HCT116 (cell line): ENCODE results near the gene CLN6.

Experiments used
- CTCF ChIP-seq, 3 experiments: fragments of 200-600 bp in 1 of 3; sonication (generic) in 1 of 3; IDR thresholded peaks in 2 of 3; conservative IDR thresholded peaks in 1 of 3; 2 replicates each; pipeline ENCODE4 v1.5.1; 2012 to 2017; ENCODE audit warnings: low read depth in 2 of 3, low read length in 2 of 3, antibody characterized with exemption in 1 of 3, borderline replicate concordance in 1 of 3, control low read depth in 1 of 3, mild to moderate bottlenecking in 1 of 3, mixed read lengths in 1 of 3, mixed run types in 1 of 3, moderate library complexity in 1 of 3; ENCODE audit not compliant: insufficient read depth in 1 of 3
- EGR1 ChIP-seq: IDR thresholded peaks from 2 replicates; pipeline ENCODE4 v1.6.1; 2012; ENCODE audit warnings: low read depth
- EZH2 ChIP-seq: fragments of 200-600 bp; sonication (generic); IDR thresholded peaks from 2 replicates; pipeline ENCODE4 v1.6.1; 2017; ENCODE audit warnings: antibody characterized with exemption, mixed run types
- POLR2A ChIP-seq: IDR thresholded peaks from 2 replicates; pipeline ENCODE4 v1.7.0; 2011; ENCODE audit warnings: borderline replicate concordance; ENCODE audit not compliant: insufficient read depth, insufficient read length; ENCODE audit errors: extremely low read depth
- ZBTB33 ChIP-seq: IDR thresholded peaks from 2 replicates; pipeline ENCODE4 v1.6.1; 2011; ENCODE audit warnings: mild to moderate bottlenecking, low read length, moderate library complexity; ENCODE audit not compliant: insufficient replicate concordance; ENCODE audit errors: extremely low read depth

GRCh38 chr15:68274201-68274848, 44.8 kb upstream of the CLN6 start:
- TF ChIP-seq ZBTB33 (no peak), EZH2 (no peak), CTCF (IDR thresholded peaks at IDR 0.05 in 2 of 3, conservative IDR thresholded peaks at IDR 0.05 in 1 of 3; ENCODE audit: borderline replicate concordance in 1 of 3, insufficient read depth in 1 of 3, low read depth in 2 of 3, low read length in 2 of 3) (no peak), POLR2A (no peak), EGR1 (no peak)
